Thyroid gland (tissue), 4 donors: Measurements from ENCODE around the gene NUDT16L1. TPM values are rescaled to one million over a fixed set of nuclear protein-coding genes. Genes with fewer than 3 reads are reported as not detected.

Experiments used
- DNase-seq, 2 donors: peaks; one replicate each; pipeline ENCODE4 v3.0.0-alpha.2; 2019
- H3K27ac ChIP-seq, 3 donors: fragments of 200-600 bp; sonication (generic); 1 replicate in 2 of 3; 2 replicates in 1 of 3; pipeline ENCODE4 v1.5.1; 2016 to 2019; ENCODE audit warnings: mild to moderate bottlenecking in 1 of 3, moderate library complexity in 1 of 3
- H3K27me3 ChIP-seq: fragments of 200-600 bp; sonication (generic); one replicate; pipeline ENCODE4 v1.5.1; 2019
- H3K36me3 ChIP-seq, 2 donors: fragments of 200-600 bp; sonication (generic); one replicate each; pipeline ENCODE4 v1.5.1; 2016 to 2019
- H3K4me1 ChIP-seq, 2 donors: fragments of 200-600 bp; sonication (generic); one replicate each; pipeline ENCODE4 v1.5.1; 2017 to 2019
- H3K4me3 ChIP-seq, 3 donors: fragments of 200-600 bp; sonication (generic); replicated peaks in 1 of 3; 1 replicate in 2 of 3; 2 replicates in 1 of 3; pipeline ENCODE4 v1.5.1; 2016; ENCODE audit warnings: mild to moderate bottlenecking in 1 of 3
- H3K9me3 ChIP-seq: fragments of 200-600 bp; sonication (generic); one replicate; pipeline ENCODE4 v1.5.1; 2017
- CTCF ChIP-seq, 6 experiments: fragments of 200-600 bp in 3 of 6; fragments of 450-650 bp in 3 of 6; sonication (generic) in 3 of 6; IDR thresholded peaks; one replicate each; pipeline ENCODE4 v1.5.1; 2016 to 2019; ENCODE audit warnings: antibody characterized with exemption in 6 of 6, mild to moderate bottlenecking in 2 of 6, inconsistent platforms in 1 of 6, moderate library complexity in 1 of 6
- POLR2A ChIP-seq, 2 donors: fragments of 450-650 bp; IDR thresholded peaks; one replicate each; pipeline ENCODE4 v1.6.1; 2017; ENCODE audit warnings: antibody characterized with exemption in 2 of 2, mild to moderate bottlenecking in 2 of 2, moderate library complexity in 1 of 2
- WGBS, 2 donors: methylation state at CpG; one replicate each; pipeline ENCODE4 v1.1.5; 2017; 5-methylcytosine and 5-hydroxymethylcytosine counted together
- intact Hi-C: fragments of 100-400 bp; cut with DNase I; formaldehyde crosslinking; loops from one replicate; pipeline ENCODE4 v1.15.1; 2023
- total RNA-seq, 4 donors: library from RNA; depleted of rRNA; stranded (reverse); fragments of >200 nt; gene quantifications; one replicate each; pipeline ENCODE4 v1.2.3, GENCODE V29; 2016

NUDT16L1 gene
- total RNA-seq, 4 donors from 2014 or later, result 27.0 to 61.1 (median 38.9) TPM

GRCh38 chr16:4682084-4682591 lies 11.2 kb upstream of the NUDT16L1 start:
- no peak for DNase-seq
- H3K27ac ChIP-seq, result no peak overlapping the region
- peaks cover 35 to 41% of the 10 kb centered on the region in 2 donors for H3K36me3 ChIP-seq

GRCh38 chr16:4682616-4683254 lies 10.6 kb upstream of the NUDT16L1 start:
- peak; percentile 61 to 64 for DNase-seq
- intact Hi-C loops, result no loop called here
- TF ChIP-seq POLR2A (IDR thresholded peaks at IDR 0.05) (no peak), CTCF (IDR thresholded peaks at IDR 0.05) (peak in 2 of 6 experiments; percentile 40 to 50)
- Histone ChIP-seq H3K4me1 (peaks cover 14 to 19% of the 10 kb centered on the region in 2 donors), H3K4me3 (no peak overlapping the region), H3K36me3 (peaks cover 35 to 41% of the 10 kb centered on the region in 2 donors), H3K27me3 (no peaks in the 10 kb centered on the region), H3K27ac (no peak overlapping the region), H3K9me3 (no peaks in the 10 kb centered on the region)
- 78 to 100% methylated on average over 2 to 15 of the region's 36 CpGs for WGBS, 2 donors

More at GRCh38 chr16:4682084-4682591, 11.2 kb upstream of the NUDT16L1 start:
- TF ChIP-seq CTCF (IDR thresholded peaks at IDR 0.05) (no peak), POLR2A (IDR thresholded peaks at IDR 0.05) (no peak)
- Histone ChIP-seq H3K27me3 (no peaks in the 10 kb centered on the region), H3K9me3 (no peaks in the 10 kb centered on the region), H3K4me3 (no peak overlapping the region), H3K4me1 (peaks cover 20 to 25% of the 10 kb centered on the region in 2 donors)
- 83 to 91% methylated on average over 19 to 26 of the region's 26 CpGs for WGBS, 2 donors
- intact Hi-C loops, result no loop called here

GRCh38 chr16:4683255-4684057 lies 9.9 kb upstream of the NUDT16L1 start:
- H3K27me3 ChIP-seq, result no peaks in the 10 kb centered on the region
- H3K27ac ChIP-seq, result no peak overlapping the region
- H3K4me3 ChIP-seq, result no peak overlapping the region
- no peaks in the 10 kb centered on the region for H3K9me3 ChIP-seq
- DNase-seq, result no peak
- WGBS, 2 donors, result 86 to 87% methylated on average over 6 to 12 of the region's 17 CpGs
- TF ChIP-seq CTCF (IDR thresholded peaks at IDR 0.05), result peak in 1 of 6 experiments; percentile 5
- no peak for TF ChIP-seq POLR2A (IDR thresholded peaks at IDR 0.05)
- peaks cover 12 to 13% of the 10 kb centered on the region in 2 donors for H3K4me1 ChIP-seq
- peaks cover 39 to 41% of the 10 kb centered on the region in 2 donors for H3K36me3 ChIP-seq
- intact Hi-C loops, result no loop called here

- Histone ChIP-seq H3K27me3 (no peaks in the 10 kb centered on the region), H3K4me3 (no peak overlapping the region), H3K4me1 (peaks cover 4 to 6% of the 10 kb centered on the region in 2 donors), H3K27ac (no peak overlapping the region), H3K9me3 (no peaks in the 10 kb centered on the region), H3K36me3 (peaks cover 39 to 41% of the 10 kb centered on the region in 2 donors)
- TF ChIP-seq CTCF (IDR thresholded peaks at IDR 0.05) (no peak), POLR2A (IDR thresholded peaks at IDR 0.05) (no peak)
- WGBS, 2 donors, result 94 to 95% methylated on average over 7 to 19 of the region's 23 CpGs
- DNase-seq, result no peak
- intact Hi-C loops, result no loop called here
Measured at GRCh38 chr16:4684058-4684715, 9.2 kb upstream of the NUDT16L1 start.
